GM12872 (cell line): ENCODE results near the gene SNX9.

Experiments used
- CTCF ChIP-seq: IDR thresholded peaks from 3 replicates; pipeline ENCODE4 v1.5.1; 2011; ENCODE audit warnings: low read depth, mild to moderate bottlenecking, low read length, moderate library complexity; ENCODE audit not compliant: insufficient read depth

Gene SNX9

GRCh38 chr6:157953580-157954091, 130.6 kb downstream of the SNX9 start:
- no peak for TF ChIP-seq CTCF

- TF ChIP-seq CTCF: no peak
Measured at GRCh38 chr6:157954150-157955117, 131.4 kb downstream of the SNX9 start.

- no peak for TF ChIP-seq CTCF
Measured at GRCh38 chr6:157955675-157956074, 132.6 kb downstream of the SNX9 start.

- TF ChIP-seq CTCF: no peak
Measured at GRCh38 chr6:157956171-157956730, 133.2 kb downstream of the SNX9 start.

GRCh38 chr6:157959451-157960227, 136.6 kb downstream of the SNX9 start:
- TF ChIP-seq CTCF: no peak

GRCh38 chr6:157961153-157961831, 138.2 kb downstream of the SNX9 start:
- TF ChIP-seq CTCF: no peak
